ENCODE data around the gene FAM120A.

The FAM120A gene

GRCh38 chr9:93580654-93581380, 129.3 kb downstream of the FAM120A start:
- DNase-seq, result no peak

GRCh38 chr9:93582115-93582514, 130.6 kb downstream of the FAM120A start:
- no peak for DNase-seq

- no peak for DNase-seq
Observed at GRCh38 chr9:93582550-93582949, 131.1 kb downstream of the FAM120A start.

- no peak for DNase-seq
Observed at GRCh38 chr9:93585259-93585658, 133.8 kb downstream of the FAM120A start.

GRCh38 chr9:93585695-93586094, 134.2 kb downstream of the FAM120A start:
- no peak for DNase-seq

GRCh38 chr9:93586290-93587057, 135.0 kb downstream of the FAM120A start:
- DNase-seq, result no peak

GRCh38 chr9:93587284-93587650, 135.8 kb downstream of the FAM120A start:
- no peak for DNase-seq

- DNase-seq, result no peak
Observed at GRCh38 chr9:93587651-93588347, 136.3 kb downstream of the FAM120A start.

- no peak for DNase-seq
Observed at GRCh38 chr9:93588641-93589609, 137.4 kb downstream of the FAM120A start.

GRCh38 chr9:93589688-93590087, 138.2 kb downstream of the FAM120A start:
- no peak for DNase-seq

- DNase-seq, result no peak
Observed at GRCh38 chr9:93590609-93591234, 139.2 kb downstream of the FAM120A start.

- DNase-seq, result no peak
Observed at GRCh38 chr9:93591301-93592007, 140.0 kb downstream of the FAM120A start.

GRCh38 chr9:93592008-93592642, 140.6 kb downstream of the FAM120A start:
- no peak for DNase-seq

- DNase-seq, result no peak
Observed at GRCh38 chr9:93592643-93593021, 141.1 kb downstream of the FAM120A start.

GRCh38 chr9:93593144-93593658, 141.7 kb downstream of the FAM120A start:
- DNase-seq, result no peak

- no peak for DNase-seq
Observed at GRCh38 chr9:93594041-93594756, 142.7 kb downstream of the FAM120A start.

GRCh38 chr9:93595461-93595860, 144.0 kb downstream of the FAM120A start:
- no peak for DNase-seq

GRCh38 chr9:93595861-93596365, 144.4 kb downstream of the FAM120A start:
- no peak for DNase-seq

- no peak for DNase-seq
Observed at GRCh38 chr9:93596399-93596798, 144.9 kb downstream of the FAM120A start.
